ENCODE data around the gene EIF5A.
A peak's percentile ranks its signal among the peaks of the same experiment; 100 is the strongest.

Gene EIF5A

GRCh38 chr17:7289256-7290032 is 18.0 kb upstream of the EIF5A start:
- no peak for DNase-seq

- no peak for DNase-seq
These were observed 17.3 kb upstream of the EIF5A start for GRCh38 chr17:7290166-7290565.

GRCh38 chr17:7290685-7291084 is 16.7 kb upstream of the EIF5A start:
- no peak for DNase-seq

- no peak for DNase-seq
These were observed 15.2 kb upstream of the EIF5A start for GRCh38 chr17:7292194-7292593.

GRCh38 chr17:7292729-7293128 is 14.7 kb upstream of the EIF5A start:
- DNase-seq, result no peak

GRCh38 chr17:7293159-7293558 is 14.3 kb upstream of the EIF5A start:
- no peak for DNase-seq

- no peak for DNase-seq
These were observed 13.4 kb upstream of the EIF5A start for GRCh38 chr17:7293816-7294613.

- peak; percentile 48 to 71 for DNase-seq
These were observed 12.7 kb upstream of the EIF5A start, which contains the start of gene YBX2 for GRCh38 chr17:7294614-7295153. YBX2 (minus strand) TSS chr17:7294639; CDS start chr17:7294500, 139 bp downstream.

GRCh38 chr17:7295230-7296180 is 11.9 kb upstream of the EIF5A start:
- DNase-seq, result no peak

- peak; percentile 81 to 92 for DNase-seq
These were observed 11.1 kb upstream of the EIF5A start for GRCh38 chr17:7296189-7296861.

- no peak for DNase-seq
These were observed 3.2 kb upstream of the EIF5A start for GRCh38 chr17:7304179-7304578.

- peak in 1 of 2 experiments; percentile 41 for DNase-seq
These were observed 527 bp downstream of the EIF5A start for GRCh38 chr17:7307686-7308624.

GRCh38 chr17:7308625-7309433 is 1.4 kb downstream of the EIF5A start:
- peak; percentile 53 to 77 for DNase-seq

GRCh38 chr17:7309628-7310027 is 2.2 kb downstream of the EIF5A start:
- DNase-seq, result no peak

- DNase-seq, result no peak
These were observed 3.8 kb downstream of the EIF5A start for GRCh38 chr17:7311110-7311705.

- no peak for DNase-seq
These were observed 5.1 kb downstream of the EIF5A start for GRCh38 chr17:7312432-7313087.

GRCh38 chr17:7313088-7313889 is 5.9 kb downstream of the EIF5A start:
- DNase-seq, result peak in 1 of 2 experiments; percentile 40

Measured in SHP77 (cell line).